ENCODE data around the gene ZC3H7A.

- TF ChIP-seq ZBTB43 (CRISPR knock-in tag; IDR thresholded peaks at IDR 0.05) (no peak), IRF2 (CRISPR knock-in tag; IDR thresholded peaks at IDR 0.05; ENCODE audit: borderline replicate concordance, low read depth) (no peak), ZNF121 (CRISPR knock-in tag; IDR thresholded peaks at IDR 0.05) (no peak), CTCF (IDR thresholded peaks at IDR 0.05) (no peak), PREB (CRISPR knock-in tag; IDR thresholded peaks at IDR 0.05; ENCODE audit: borderline replicate concordance) (no peak), ZBTB21 (CRISPR knock-in tag; IDR thresholded peaks at IDR 0.05; ENCODE audit: borderline replicate concordance) (no peak), TEAD4 (CRISPR knock-in tag; IDR thresholded peaks at IDR 0.05) (no peak), SP1 (CRISPR knock-in tag; conservative IDR thresholded peaks at IDR 0.05) (no peak), ATF1 (CRISPR knock-in tag; IDR thresholded peaks at IDR 0.05) (no peak), MLX (CRISPR knock-in tag; IDR thresholded peaks at IDR 0.05) (no peak), PRDM15 (CRISPR knock-in tag; IDR thresholded peaks at IDR 0.05) (no peak)
Measured at GRCh38 chr16:11833951-11834695, 37.1 kb upstream of the ZC3H7A start.
